Endothelial cell (in vitro differentiated cells): ENCODE data around the gene BRMS1. TPM values are rescaled to one million over a fixed set of nuclear protein-coding genes. Genes with fewer than 3 reads are reported as not detected.
A peak's percentile ranks its signal among the peaks of the same experiment; 100 is the strongest.

Experiments used
- DNase-seq: peaks from one replicate; pipeline ENCODE4 v3.0.0; 2021; ENCODE audit warnings: low spot score
- H3K27ac Mint-ChIP-seq: one replicate; pipeline ENCODE4 v1.8.0; 2021; ENCODE audit warnings: mixed read lengths, inconsistent platforms; ENCODE audit not compliant: unreplicated experiment
- H3K27me3 Mint-ChIP-seq: one replicate; pipeline ENCODE4 v1.8.0; 2021; ENCODE audit warnings: mild to moderate bottlenecking, moderate library complexity, mixed read lengths, inconsistent platforms; ENCODE audit not compliant: unreplicated experiment
- H3K36me3 Mint-ChIP-seq: one replicate; pipeline ENCODE4 v1.8.0; 2021; ENCODE audit warnings: mild to moderate bottlenecking, low read depth, mixed read lengths, inconsistent platforms; ENCODE audit not compliant: unreplicated experiment
- H3K4me1 Mint-ChIP-seq: one replicate; pipeline ENCODE4 v1.8.0; 2021; ENCODE audit warnings: mild to moderate bottlenecking, mixed read lengths, inconsistent platforms; ENCODE audit not compliant: unreplicated experiment
- H3K4me3 Mint-ChIP-seq: one replicate; pipeline ENCODE4 v1.8.0; 2021; ENCODE audit warnings: mild to moderate bottlenecking, mixed read lengths, inconsistent platforms; ENCODE audit not compliant: unreplicated experiment
- H3K9me3 Mint-ChIP-seq: one replicate; pipeline ENCODE4 v1.8.0; 2021; ENCODE audit warnings: mixed read lengths, inconsistent platforms; ENCODE audit not compliant: unreplicated experiment
- total RNA-seq: library from RNA; stranded (reverse); fragmentation: NEBNext Ultra II Directional; extraction: Animal tissue kit (Norgen Biotek cat#: 25700); gene quantifications from one replicate; pipeline ENCODE4 v1.2.1, GENCODE V29; 2021; ENCODE audit not compliant: unreplicated experiment
- TF ChIP-seq, protein P1 (sequence below): fragments of 200-600 bp; sonication (generic); IDR thresholded peaks from one replicate; pipeline ENCODE4 v1.5.0; 2021; ENCODE audit warnings: antibody characterized with exemption; ENCODE audit not compliant: unreplicated experiment

The BRMS1 gene
- total RNA-seq, 1 donor from 2014 or later, result 38.4 TPM

DNA sequence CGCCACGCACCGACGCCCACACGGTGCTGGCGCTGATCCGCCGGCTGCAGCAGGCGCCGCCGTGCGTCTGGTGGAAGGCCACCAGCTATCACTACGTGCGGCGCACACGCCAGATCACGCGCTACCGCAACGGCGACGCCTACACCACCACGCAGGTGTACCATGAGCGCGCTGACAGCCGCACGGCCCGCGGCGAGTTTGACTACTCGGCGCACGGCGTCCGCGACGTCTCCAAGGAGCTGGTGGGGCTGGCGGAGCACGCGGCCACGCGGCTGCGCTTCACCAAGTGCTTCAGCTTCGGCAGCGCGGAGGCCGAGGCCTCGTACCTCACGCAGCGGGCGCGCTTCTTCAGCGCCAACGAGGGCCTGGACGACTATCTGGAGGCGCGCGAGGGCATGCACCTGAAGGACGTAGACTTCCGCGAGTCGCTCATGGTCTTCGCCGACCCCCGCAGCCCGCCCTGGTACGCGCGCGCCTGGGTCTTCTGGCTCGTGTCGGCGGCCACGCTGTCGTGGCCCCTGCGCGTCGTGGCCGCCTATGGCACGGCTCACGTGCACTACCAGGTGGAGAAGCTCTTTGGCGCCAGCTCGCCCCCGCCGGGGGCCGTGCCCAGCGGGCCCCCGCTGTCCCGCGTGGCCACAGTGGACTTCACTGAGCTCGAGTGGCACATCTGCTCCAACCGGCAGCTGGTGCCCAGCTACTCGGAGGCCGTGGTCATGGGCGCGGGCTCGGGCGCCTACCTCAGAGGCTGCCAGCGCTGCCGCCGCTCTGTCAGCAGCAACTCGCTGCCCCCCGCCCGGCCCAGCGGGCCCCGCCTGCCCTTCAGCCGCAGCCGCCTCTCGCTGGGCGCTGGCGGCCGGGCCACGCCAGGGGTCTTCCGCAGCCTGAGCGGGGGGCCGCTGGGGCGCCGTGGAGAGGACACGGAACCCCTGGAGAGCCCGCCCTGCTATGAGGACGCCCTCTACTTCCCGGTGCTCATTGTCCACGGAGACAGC is 50.0 kb downstream of the BRMS1 start:
- Mint-ChIP-seq H3K4me3 (no peak overlapping the region), H3K9me3 (no peaks in the 10 kb centered on the region), H3K36me3 (peaks cover 4% of the 10 kb centered on the region), H3K27ac (no peak overlapping the region), H3K4me1 (peaks cover 8% of the 10 kb centered on the region), H3K27me3 (peaks cover 20% of the 10 kb centered on the region)
- TF ChIP-seq, protein P1, sequence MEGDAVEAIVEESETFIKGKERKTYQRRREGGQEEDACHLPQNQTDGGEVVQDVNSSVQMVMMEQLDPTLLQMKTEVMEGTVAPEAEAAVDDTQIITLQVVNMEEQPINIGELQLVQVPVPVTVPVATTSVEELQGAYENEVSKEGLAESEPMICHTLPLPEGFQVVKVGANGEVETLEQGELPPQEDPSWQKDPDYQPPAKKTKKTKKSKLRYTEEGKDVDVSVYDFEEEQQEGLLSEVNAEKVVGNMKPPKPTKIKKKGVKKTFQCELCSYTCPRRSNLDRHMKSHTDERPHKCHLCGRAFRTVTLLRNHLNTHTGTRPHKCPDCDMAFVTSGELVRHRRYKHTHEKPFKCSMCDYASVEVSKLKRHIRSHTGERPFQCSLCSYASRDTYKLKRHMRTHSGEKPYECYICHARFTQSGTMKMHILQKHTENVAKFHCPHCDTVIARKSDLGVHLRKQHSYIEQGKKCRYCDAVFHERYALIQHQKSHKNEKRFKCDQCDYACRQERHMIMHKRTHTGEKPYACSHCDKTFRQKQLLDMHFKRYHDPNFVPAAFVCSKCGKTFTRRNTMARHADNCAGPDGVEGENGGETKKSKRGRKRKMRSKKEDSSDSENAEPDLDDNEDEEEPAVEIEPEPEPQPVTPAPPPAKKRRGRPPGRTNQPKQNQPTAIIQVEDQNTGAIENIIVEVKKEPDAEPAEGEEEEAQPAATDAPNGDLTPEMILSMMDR, result no peak
- DNase-seq, result no peak

DNA sequence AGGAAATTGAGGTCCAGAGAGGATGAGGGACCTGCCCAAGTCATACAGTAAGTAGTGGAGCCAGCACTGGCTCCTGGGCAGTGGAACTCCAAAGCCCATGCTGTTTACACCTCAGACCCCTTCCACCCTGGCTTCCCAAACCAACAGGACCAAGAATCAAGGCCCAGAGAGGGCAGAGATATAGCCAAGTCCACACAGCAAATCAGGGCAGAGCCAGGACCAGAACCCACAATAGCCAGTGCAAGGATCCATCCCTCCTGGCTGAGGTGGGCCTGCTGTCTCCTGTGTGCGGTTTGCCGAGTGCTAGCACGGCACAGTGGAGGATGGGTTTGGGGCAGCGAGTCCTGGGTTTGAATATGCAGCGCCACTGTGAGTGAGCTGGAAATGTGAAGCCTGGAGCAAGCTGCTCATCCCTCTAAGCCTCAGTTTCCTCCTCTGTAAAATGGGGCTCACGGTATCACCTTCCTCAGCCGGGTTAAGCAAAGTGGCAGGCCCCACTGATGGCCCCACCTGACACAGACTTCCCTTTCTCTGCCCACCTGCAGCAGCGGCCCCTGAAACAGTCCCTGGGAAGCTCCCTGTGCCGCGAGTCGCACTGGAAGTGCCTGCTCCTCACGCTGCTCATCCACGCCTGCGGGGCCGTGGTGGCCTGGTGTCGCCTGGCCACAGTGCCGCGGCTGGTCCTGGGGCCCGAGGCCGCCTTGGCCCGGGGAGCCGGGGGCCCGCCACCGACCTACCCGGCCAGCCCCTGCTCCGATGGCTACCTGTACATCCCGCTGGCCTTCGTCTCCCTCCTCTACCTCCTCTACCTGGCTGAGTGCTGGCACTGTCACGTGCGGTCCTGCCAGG is 50.9 kb downstream of the BRMS1 start:
- peaks cover 4% of the 10 kb centered on the region for H3K36me3 Mint-ChIP-seq
- H3K27me3 Mint-ChIP-seq, result peaks cover 27% of the 10 kb centered on the region
- H3K9me3 Mint-ChIP-seq, result no peaks in the 10 kb centered on the region
- H3K4me3 Mint-ChIP-seq, result peak overlapping the region; percentile 9
- DNase-seq, result no peak
- TF ChIP-seq, protein P1, result no peak
- peak overlapping the region; percentile 18 for H3K27ac Mint-ChIP-seq
- peaks cover 12% of the 10 kb centered on the region for H3K4me1 Mint-ChIP-seq

DNA sequence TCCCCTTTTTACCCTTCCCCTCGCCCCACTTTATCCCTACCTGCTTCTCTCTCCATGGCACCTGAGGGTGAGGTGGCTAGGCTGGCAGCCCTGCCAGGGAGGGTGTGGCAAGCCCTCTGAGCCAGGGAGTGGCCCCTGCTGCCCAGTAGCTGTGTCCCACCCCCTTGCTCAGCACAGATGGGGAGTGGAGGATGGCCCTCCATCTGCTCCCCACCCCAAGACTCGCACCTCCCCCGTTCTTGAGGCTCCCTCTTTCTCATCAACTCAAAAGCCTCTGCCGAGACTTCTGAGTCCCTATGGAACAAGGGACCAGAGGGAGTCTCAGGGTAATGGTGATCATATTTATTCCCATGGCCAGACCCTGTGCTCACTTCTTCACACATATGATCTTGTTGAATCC is 51.6 kb downstream of the BRMS1 start:
- Mint-ChIP-seq H3K4me3 (peak overlapping the region; percentile 9), H3K27me3 (peaks cover 27% of the 10 kb centered on the region), H3K9me3 (no peaks in the 10 kb centered on the region), H3K36me3 (peaks cover 4% of the 10 kb centered on the region), H3K27ac (peak overlapping the region; percentile 18), H3K4me1 (peaks cover 14% of the 10 kb centered on the region)
- TF ChIP-seq, protein P1, result no peak
- no peak for DNase-seq

DNA sequence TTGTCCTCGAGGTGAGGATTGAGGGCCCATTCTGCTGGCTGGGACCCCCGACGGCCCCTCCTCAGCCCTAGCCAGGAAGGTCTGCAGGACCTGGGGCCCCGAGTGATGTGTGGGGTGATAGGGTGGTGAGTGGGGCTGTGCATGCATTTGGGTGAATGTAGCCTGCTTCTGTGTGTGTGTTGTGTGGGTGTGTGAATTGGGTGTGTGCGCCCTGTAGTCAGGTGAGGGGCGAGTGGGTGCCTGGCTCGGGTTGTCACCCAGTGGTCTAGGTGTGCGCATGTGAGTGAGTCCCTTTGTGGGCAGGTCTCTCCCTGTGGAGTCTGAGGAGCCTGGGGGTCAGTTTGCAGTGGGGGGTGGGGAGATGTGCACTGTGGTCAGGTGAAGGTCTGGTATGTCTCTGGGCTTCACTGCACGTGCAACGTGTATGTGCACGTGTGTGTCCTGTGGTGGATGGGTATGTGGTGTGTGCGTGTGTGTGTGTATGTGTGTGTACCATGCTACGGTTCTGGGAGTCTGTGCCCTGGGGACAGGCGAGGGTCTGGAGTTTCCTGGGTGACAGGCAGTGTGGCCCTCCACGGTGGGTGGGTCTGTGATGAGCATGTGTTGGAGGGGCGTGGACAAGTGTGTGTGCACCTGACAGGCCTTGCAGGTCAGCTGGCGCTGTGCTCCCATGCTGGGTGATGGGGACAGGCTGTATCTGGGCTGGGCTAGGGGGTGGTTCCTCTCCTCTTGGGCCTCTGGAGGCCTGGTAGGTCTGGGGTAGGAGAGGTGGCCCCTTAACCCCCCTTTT is 52.2 kb downstream of the BRMS1 start:
- peaks cover 4% of the 10 kb centered on the region for H3K36me3 Mint-ChIP-seq
- H3K4me3 Mint-ChIP-seq, result peak overlapping the region; percentile 62
- no peaks in the 10 kb centered on the region for H3K9me3 Mint-ChIP-seq
- peak overlapping the region; percentile 7 for H3K27ac Mint-ChIP-seq
- peaks cover 27% of the 10 kb centered on the region for H3K27me3 Mint-ChIP-seq
- no peak for DNase-seq
- peaks cover 18% of the 10 kb centered on the region for H3K4me1 Mint-ChIP-seq
- TF ChIP-seq, protein P1, result no peak
